GM18519 (cell line): ENCODE data around the gene ZNF426.

Experiments used
- ATAC-seq: cut with Tn5 transposase; IDR thresholded peaks from one replicate; pipeline ENCODE4 v1.9.1; 2021; ENCODE audit warnings: mild to moderate bottlenecking, moderate library complexity; ENCODE audit not compliant: unreplicated experiment, low FRiP score

Gene ZNF426

DNA sequence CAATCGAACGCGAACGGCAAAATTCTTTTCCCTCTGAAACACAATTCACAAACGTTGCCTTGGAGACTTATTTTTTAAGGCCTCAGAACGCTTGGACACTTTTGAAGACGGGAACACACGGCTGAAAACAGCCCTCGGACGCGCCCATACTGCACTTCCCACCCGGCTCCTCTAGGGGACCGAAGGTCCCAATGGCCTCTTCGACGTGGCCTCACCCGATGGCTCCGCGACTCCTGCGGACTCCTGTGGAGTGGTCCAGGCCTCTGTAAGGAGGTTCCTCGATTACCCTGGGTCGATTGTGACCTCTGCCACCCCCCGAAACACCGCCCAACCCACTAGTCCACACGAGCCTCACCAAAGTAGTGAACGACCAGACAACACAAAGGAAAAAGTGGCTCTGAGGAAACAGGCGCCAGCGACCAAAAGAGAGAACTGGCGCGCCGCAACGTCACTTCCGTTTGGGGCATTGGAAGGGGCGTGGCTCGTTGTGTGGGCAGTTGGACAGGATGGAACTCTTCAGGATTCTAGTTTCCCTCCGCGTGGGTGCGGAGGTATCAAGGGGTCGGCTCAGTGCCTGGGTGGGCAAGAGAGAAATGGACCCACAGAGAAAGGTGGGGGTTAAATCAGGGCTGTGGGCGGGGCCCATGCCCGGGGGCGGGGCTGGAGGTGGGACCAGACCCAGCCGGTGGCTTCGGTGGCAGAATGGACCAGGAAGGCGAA, 40.1 kb downstream of the ZNF426 start, which contains the start of gene ZNF560:
TSS of gene ZNF560 (minus strand) at position 434 of the 720 bp plus-strand sequence. CDS start 23,303 bp downstream, outside the sequence.
- no peak for ATAC-seq

DNA sequence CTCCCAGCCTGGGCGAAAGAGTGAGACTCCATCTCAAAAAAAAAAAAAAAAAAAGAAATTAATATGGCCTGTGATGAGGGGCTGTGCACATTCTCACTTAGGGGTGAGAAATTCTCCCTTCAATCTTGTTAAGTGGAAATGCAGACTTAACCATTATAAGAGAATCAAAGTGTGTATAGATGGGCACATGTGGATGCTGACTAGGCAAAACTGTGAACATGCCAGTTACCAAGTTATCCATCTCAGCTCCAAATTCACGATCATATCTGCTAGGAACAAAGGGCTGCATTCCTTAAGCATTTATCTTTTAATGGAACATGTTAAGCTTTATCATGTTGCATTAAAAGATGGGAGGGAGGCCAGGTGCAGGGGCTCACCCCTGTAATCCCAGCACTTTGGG, 44.3 kb downstream of the ZNF426 start:
- ATAC-seq = no peak

GRCh38 chr19:9487016-9487415, 51.4 kb downstream of the ZNF426 start:
- ATAC-seq = no peak

DNA sequence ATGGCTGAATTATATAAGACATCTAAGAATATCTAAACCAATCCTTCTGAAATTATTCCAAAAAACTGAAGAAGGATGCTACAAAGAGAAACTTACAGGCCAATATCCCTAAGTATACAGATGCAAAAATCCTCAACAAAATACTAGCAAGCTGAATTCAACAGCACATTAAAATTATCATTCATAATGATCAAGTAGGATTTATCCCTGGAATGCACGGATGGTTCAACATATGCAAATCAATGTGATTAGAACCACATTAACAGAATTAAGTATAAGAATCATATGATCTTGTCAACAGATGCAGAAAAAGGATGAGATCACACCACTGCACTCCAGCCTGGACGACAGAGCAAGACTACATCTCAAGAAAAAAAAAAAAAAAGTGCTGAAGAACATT, 53.3 kb downstream of the ZNF426 start:
- ATAC-seq = no peak

- no peak for ATAC-seq
These were observed 63.5 kb downstream of the ZNF426 start for GRCh38 chr19:9474975-9475374.
